A549 treated with Mapracorat at 1 μM for 4 hours (cell line): ENCODE results near the gene ASB18. TPM values are rescaled to one million over a fixed set of nuclear protein-coding genes. Genes with fewer than 3 reads are reported as not detected.

ENCODE experiments used
- total RNA-seq: library from RNA; stranded (reverse); fragments of 200-300 nt; extraction: Qiagen RNA extraction; gene quantifications from 5 replicates; pipeline ENCODE4 v1.2.3, GENCODE V29; 2022

The ASB18 gene
- not detected in 5 replicates for total RNA-seq

DNA sequence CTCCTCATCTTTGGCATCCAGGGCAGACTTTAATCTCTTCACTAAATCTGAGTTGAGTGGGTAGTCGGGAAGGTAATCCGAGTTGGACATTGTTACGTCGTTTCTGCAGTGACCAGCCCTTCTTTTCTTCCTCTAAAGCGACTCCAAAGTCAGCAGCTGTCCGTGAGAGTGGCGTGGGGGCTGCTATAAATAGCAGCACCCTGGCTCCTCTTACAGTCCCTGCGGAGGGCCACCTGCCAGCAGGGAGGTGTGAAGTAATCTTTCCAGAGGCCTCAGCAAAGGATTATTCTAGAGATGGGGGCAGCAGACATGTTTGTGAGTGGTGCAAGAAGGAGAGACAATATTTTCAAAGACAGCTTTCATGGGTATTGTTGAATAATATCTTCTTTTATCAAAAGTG, at the start of gene ASB18:
Gene ASB18 (minus strand): TSS at position 151 of the 400 bp plus-strand sequence. CDS start 61 bp downstream, at position 90.

GRCh38 chr2:236168110-236169080, 95.8 kb downstream of the ASB18 start, which contains the start of gene GBX2:
TSS of gene GBX2 (minus strand) at chr2:236168386. CDS start at chr2:236167971, 415 bp downstream.

Other genes starting within 250 kb of the ASB18 start
- 1.0 to 3.3 TPM (median 3.0 TPM) in 5 replicates for gene GBX2, start 96.0 kb downstream of the ASB18 start, total RNA-seq